GM21390 (cell line): ENCODE results near the gene PHYHD1.

ENCODE experiments used
- ATAC-seq: cut with Tn5 transposase; IDR thresholded peaks from one replicate; pipeline ENCODE4 v1.9.1; 2021; ENCODE audit not compliant: unreplicated experiment

The PHYHD1 gene

DNA sequence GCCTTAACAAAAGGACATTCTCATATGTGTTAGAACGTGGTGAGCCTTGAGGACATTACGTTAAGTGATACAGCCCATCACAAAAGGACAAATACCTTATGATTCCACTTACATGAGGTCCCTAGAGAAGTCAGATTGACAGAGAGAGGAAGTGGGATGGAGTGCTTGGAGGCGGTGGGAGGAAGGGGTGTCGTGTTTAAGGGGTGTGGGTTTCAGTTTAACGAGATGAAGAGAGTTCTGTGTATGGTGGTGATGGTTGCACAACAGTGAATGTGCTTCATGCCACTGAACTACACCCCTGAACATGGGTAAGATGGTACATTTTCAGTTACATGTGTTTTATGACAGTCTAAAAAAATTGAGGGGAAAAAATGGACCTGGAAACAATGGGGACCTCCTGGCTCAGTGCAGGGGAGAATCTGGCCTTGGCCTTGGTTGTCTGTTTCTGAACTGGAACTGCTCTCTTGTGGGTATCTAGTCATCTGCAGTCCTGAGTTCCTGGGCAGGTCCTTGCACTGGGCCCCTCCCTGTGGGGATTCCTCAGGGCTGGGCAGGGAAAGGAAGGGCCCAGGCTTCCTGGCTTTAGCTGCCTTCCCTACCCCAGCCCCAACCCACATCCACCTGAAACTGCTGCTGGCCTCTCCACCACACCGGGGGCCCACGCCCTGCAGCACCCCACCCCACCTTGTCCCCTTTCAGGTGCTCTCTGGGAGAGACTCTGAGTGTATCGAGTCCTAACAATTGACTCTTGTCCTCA is 21.0 kb upstream of the PHYHD1 start:
- ATAC-seq, result no peak

DNA sequence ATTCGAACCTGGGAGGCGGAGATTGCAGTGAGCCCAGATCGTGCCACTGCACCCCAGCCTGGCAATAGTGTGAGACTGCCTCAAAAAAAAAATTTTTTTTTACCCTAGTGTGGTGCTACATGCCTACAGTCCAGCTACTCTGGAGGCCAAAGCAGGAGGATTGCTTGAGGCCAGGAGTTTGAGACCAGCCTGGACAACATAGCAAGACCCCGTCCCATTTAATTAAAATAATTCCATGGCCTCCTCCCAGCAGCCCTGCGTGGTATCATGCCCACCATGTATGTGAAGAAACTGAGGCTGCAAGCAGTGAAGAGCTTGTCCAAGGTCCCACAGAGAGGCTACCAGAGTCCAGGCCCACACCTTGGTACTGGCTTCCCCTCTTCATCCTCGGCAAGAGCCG is 19.4 kb upstream of the PHYHD1 start:
- ATAC-seq, result no peak

DNA sequence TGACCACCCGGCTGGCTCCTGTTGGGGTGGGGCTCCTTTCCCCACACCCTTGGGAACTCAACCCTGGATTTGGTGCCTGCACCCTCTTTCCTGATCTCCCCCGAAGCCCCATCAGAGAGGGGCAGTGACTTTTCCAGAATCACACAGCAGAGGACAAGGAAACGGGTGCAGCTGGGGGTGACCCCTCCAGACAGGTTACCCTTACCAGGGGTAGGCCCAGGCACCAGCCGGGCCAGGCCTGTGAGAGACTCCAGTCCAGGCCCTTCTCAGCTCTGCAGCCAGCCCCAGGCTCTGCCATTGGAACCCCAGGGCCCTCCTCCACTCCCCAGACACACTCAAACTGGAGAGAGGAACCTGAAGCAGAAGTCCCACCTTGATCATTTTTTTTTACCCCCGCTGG is 19.0 kb upstream of the PHYHD1 start:
- ATAC-seq, result no peak

DNA sequence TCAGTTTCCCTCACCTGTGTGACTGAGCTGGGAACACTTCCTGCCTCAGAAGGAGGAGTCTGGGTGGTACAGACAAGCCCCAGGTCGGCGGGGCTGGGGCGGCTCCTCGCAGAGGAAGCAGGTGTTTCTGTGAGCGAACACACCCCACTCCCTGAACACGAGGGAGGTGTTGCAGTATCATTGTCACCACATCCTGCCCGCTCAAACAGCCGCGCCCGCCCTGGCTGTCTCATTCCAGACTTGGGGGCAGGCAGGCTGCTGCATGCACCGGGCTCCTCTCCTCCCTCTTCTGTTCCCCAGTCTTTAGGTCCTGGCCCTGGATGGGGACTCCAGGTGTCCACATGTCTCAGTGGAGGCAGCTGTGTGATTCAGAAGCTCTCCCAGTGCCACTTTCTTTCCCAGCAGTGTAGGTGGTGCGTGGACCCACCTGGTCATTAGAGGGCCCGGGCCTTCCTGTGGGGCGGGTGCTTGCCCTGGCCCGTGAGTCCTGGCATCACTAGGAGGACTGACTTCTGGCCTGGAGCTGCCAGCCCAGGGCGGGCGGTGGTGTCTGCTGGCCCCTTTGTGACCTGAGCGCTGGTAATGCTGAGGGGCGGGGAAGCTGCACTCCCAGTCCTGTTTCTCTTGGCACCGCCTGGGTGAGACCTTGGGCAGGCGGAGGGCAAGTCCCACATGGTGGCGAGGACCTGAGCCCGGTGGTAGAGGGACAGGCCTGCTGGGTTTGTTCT is 18.3 kb upstream of the PHYHD1 start:
- ATAC-seq, result peak; percentile 87

DNA sequence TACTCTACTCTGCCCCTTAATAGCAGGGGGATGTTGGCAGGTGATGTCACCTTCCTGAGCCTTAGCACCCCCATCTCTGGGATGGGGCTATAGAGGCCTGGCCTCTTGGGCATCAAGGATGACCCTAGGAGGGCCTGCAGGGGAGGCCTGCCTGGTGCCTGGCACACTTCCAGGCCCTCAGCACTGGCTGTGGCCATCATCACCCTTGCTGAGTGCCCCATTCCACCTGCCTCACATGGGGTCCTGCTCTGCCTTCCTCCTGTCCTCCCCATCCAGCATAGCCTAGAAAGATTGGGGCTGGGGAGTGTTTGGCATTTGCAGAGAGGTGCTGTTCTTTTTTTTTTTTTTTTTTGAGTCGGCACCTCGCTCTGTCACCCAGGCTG is 17.7 kb upstream of the PHYHD1 start:
- no peak for ATAC-seq

DNA sequence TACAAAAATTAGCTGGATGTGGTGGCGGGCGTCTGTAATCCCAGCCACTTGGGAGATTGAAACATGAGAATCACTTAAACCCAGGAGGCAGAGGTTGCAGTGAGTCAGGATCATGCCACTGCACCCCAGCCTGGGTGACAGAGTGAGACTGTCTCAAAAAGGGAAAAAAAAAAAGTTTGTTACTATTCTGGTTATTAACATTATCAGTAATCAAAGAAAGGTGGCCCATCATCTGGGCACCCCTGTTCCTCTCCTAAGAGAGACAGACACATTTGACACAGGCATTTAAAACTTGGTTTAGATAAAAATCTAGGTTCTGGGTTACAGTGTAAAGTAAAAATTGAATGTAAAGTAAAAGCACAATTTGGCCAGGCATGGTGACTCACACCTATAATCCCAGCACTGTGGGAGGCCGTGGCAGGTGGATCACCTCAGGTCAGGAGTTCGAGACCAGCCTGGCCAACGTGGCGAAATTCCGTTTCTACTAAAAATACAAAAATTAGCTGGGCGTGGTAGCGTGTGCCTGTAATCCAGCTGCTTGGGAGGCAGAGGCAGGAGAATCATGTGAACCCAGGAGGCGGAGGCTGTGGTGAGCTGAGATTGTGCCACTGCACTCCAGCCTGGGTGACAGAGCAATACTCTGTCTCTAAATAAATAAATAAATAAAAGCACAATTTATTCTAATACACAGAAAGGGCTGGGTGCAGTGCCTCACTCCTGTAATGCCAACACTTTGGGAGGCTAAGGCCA is 16.7 kb upstream of the PHYHD1 start:
- no peak for ATAC-seq

DNA sequence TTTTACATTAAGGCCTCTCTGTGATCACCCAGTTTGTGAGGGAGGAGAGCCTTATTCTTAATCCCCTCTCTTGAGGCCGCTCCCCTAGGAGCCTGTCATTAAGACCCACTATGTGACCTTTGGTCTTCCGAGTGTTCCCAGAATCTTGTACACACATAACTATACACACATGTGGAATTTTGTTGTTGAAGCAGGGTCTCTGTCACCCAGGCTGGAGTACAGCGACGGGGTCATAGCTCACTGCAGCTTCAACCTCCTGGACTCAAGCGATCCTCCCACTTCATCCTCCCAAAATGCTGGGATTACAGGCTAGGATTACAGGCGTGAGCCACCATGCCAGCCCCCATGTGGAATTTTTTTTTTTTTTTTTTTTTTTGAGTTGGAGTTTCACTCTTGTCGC is 14.8 kb upstream of the PHYHD1 start:
- ATAC-seq, result no peak

DNA sequence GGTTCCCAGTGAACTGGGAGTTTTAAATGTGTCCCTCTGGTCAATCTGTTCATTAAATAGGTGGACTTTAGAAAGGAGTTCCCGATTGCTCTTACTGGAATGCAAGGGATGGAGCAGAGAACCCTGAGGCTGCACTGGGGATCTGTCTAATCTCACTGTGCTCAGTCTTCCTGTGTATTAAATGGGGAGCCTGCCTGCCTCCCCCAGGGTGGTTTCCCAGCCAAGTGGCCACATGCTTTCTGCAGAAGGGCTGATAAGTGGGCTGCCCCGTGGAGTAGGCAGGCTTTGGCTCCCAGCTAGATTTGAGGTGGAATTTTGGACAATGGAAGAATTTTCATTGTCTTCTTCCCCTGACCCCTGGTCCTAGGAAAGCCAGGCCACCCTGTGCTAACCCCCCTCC is 14.0 kb upstream of the PHYHD1 start:
- no peak for ATAC-seq

DNA sequence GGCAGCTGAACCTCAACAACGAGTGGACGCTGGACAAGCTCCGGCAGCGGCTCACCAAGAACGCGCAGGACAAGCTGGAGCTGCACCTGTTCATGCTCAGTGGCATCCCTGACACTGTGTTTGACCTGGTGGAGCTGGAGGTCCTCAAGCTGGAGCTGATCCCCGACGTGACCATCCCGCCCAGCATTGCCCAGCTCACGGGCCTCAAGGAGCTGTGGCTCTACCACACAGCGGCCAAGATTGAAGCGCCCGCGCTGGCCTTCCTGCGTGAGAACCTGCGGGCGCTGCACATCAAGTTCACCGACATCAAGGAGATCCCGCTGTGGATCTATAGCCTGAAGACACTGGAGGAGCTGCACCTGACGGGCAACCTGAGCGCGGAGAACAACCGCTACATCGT is 12.4 kb upstream of the PHYHD1 start:
- no peak for ATAC-seq

DNA sequence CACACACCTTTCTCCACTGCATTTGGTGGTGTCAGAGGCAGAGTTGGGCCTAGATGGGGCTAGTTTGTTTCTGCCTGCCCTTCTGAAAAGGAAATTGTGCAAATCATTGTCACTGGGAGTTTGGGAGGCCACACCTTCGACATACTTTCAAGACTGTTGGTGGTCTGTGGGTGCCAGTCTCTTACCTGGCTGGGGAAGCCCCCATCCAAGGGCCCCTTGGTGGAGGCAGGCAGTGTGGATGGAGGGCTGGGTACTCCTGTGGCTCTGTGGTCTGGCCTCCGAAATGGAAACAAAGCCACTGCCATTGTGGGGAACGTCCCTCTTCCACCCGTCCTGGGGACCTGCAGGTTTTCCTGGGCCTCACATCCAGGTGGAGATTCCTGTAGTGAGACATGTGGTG is 10.9 kb upstream of the PHYHD1 start:
- no peak for ATAC-seq

DNA sequence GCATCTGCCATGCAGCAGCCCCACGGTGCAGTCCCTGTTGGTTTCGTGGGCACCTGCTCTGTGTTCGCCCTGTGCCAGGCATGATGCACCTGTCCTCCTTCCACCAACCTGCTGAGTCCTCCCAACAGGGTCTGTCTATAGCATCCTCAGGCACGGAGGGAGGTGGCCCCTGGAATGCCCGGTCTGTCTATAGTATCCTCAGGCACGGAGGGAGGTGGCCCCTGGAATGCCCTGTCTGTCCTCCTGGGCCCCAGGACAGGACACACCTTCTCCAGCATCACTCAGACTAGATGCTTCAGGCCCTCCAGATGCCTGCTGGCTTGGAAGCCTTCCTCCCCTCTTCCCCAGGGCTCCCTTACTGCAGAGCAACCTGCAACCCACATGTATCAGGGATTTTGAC is 9.9 kb upstream of the PHYHD1 start:
- ATAC-seq, result no peak

DNA sequence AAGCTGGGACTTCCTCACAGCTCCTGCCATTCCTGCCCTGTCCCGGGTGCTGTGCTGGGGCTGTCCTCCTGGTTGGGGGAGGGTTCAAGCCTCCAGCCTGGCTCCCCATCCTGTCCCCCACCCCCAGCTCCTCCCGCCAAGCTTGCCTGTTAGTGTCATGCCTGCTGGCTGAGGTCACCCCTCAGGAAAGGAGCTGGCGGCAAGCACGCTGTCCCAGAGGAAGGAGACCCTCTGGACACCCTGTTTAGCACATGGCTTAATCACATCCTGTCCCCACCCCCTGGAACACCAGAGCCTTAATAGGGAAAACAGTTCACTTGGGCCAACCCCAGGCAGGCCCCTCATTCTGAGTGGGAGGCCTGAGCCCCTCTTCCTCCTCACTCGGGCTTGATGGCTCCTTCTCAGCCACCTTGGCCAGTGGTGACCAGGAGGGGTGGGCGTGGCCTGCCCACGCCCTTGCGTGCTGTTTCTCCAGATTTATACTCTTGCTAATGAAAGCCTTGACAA is 9.2 kb upstream of the PHYHD1 start:
- no peak for ATAC-seq

DNA sequence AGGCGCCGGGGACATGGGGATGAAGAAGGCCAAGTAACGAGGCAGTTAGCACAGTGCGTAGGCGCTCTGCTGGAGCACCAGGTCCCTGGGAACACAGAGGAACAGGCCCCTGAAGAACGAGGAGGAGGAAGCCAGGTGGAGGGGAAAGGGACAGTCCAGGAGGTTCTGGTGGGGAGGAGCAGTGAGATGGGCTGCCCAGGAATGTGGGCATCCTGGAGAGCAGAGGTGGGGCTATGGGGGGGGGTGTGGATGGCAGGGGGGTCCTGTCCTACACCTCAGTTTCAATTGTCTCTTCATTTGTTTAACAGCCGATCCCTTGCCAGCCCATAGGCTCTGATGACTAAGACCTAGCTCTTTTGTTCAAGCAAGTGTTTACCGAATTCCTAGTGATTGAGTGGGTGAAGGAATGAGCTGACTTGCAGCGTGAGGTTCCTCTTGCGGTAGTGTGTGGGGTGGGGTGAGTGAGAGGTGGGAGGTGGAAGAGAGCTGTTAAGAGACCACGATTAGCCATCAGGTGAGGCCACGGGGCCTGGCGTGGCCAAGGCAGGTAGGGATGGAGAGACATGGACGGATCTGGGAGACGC is 8.4 kb upstream of the PHYHD1 start:
- ATAC-seq, result no peak

DNA sequence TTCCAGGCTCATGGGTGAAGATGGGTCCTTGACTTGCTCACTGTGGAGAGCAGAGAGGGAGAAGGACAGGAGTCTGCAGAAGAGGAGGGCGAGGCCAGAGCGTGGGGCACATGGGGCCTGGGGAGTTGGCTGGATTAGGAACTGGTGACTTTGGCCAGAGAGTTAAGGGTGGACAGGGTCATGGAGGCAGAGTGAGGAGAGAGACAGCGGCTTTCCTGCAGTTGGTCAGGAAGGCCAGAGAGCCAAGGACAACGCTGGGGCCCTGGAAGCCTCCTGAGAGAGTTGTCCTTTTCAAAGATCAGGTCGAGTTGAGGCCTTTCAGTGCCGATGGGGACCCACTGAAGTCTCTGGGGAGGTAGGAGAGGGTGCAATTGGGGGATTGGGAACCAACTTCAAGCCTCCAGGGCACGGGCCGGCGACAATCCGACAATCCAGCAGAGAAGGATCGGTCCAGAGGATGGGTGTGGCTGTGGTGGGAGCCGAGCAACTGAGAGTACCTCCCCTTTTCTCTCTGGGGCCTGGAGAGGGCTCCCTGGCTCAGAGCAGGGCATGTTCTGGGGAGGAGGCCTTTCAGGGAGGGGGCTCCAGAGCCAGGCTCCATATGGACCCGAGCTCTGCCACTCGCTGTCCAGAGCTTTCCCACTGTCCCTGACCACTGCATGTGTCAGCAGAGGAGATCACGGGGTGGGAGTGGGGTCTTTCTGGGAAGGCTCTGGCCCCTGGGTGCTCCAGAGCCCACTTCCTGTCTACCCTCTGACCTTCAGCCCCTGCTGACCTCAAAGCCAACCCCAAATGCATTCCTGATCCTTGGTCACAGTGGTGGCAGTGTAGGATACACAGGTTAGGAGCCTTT is 7.5 kb upstream of the PHYHD1 start:
- no peak for ATAC-seq

DNA sequence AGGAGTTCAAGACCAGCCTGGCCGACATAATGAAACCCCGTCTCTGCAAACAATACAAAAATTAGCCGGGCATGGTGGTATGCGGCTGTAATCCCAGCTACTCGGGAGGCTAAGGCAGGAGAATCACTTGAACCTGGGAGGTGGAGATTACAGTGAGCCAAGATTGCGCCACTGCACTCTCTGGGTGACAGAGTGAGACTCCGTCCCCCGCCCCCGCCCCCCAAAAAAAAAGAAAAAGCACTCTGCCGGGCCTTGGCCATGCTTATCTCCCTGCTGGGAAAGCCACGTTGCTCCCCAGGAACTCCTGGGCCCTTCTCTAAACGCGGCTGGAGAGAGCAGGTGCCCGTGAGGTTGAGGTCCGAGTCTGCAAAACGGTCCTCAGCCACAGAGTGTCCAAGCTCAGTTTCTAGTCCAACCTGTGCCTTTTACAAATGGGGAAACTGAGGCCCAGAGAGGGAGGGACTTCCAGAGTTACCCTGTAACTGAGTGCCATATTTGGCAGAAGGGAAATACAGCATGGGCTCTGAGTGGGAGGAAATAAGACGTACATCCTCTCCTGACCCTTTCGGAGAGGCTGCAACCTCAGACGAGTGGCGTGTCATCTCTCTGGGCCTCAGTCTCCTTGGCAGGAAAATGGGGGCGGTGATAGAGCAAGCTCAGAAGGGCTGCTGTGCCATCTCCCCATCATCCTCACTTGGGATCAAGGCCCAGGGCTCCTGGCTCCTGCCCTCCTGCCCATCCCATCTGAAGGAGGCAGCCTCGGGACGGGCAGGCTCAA is 6.6 kb upstream of the PHYHD1 start:
- ATAC-seq, result no peak

DNA sequence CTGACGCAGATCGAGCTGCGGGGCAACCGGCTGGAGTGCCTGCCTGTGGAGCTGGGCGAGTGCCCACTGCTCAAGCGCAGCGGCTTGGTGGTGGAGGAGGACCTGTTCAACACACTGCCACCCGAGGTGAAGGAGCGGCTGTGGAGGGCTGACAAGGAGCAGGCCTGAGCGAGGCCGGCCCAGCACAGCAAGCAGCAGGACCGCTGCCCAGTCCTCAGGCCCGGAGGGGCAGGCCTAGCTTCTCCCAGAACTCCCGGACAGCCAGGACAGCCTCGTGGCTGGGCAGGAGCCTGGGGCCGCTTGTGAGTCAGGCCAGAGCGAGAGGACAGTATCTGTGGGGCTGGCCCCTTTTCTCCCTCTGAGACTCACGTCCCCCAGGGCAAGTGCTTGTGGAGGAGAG is 4.6 kb upstream of the PHYHD1 start:
- no peak for ATAC-seq

DNA sequence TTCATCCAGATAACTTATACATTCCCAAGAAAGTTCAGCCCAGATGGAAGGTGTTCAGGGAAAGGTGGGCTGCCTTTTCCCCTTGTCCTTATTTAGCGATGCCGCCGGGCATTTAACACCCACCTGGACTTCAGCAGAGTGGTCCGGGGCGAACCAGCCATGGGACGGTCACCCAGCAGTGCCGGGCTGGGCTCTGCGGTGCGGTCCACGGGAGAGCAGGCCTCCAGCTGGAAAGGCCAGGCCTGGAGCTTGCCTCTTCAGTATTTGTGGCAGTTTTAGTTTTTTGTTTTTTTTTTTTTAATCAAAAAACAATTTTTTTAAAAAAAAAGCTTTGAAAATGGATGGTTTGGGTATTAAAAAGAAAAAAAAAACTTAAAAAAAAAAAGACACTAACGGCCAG is 4.0 kb upstream of the PHYHD1 start:
- no peak for ATAC-seq

DNA sequence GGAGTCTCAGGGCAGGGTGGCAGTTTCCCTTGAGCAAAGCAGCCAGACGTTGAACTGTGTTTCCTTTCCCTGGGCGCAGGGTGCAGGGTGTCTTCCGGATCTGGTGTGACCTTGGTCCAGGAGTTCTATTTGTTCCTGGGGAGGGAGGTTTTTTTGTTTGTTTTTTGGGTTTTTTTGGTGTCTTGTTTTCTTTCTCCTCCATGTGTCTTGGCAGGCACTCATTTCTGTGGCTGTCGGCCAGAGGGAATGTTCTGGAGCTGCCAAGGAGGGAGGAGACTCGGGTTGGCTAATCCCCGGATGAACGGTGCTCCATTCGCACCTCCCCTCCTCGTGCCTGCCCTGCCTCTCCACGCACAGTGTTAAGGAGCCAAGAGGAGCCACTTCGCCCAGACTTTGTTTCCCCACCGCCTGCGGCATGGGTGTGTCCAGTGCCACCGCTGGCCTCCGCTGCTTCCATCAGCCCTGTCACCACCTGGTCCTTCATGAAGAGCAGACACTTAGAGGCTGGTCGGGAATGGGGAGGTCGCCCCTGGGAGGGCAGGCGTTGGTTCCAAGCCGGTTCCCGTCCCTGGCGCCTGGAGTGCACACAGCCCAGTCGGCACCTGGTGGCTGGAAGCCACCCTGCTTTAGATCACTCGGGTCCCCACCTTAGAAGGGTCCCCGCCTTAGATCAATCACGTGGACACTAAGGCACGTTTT is 3.5 kb upstream of the PHYHD1 start:
- ATAC-seq, result no peak

DNA sequence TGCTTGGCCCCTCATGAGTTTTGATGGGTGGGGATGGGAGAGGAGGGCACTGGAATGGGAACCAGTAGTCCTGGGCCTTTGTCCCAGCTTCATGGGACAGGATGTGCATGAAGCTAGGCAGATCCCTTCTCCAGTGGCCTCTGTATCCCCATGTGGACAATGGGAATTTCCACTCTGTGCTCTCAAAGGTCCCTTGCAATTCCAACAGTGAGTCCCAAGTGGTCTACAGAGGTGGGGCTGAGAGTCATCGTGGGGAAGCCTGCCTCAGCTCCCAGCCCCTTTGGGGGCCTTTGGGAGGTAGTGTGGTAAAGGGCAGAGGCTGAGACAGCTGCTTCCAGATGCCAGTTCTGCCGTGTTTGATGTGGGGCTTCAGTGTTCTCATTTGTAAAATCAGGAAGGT is 1.9 kb upstream of the PHYHD1 start:
- no peak for ATAC-seq
